Measurements from ENCODE around the gene KCTD5. TPM values are rescaled to one million over a fixed set of nuclear protein-coding genes. Genes with fewer than 3 reads are reported as not detected.
A peak's percentile ranks its signal among the peaks of the same experiment; 100 is the strongest.
"Not testable (repeated sequence)": the region's sequence is repeated elsewhere in the genome, so short reads cannot be mapped to it uniquely, and the experiment has no call there.

KCTD5 gene
- total RNA-seq, 6 experiments from 2014 or later, result 27.1 to 30.9 (median 28.8) TPM

GRCh38 chr16:2673066-2673999, 9.0 kb upstream of the KCTD5 start:
- peak overlapping the region; percentile 65 for H3K27ac Mint-ChIP-seq

DNA sequence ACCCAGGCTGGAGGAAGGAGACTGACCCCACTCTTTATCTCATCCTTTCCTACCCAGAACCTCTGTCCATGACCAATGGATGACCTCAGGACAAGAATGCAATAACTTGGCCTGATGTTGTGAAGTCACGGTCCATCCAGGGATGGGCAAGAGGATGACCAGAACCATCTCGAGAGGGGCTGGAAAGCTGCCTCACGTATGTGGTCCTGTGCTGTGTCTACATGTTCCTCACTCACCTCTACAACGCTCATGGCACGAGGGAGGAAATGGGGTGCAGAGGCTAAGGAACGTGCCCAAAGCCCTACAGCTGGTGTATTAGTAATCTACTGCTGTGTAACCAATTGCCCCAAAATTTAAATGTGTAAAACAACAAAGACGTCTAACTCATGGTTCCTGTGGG, 7.3 kb upstream of the KCTD5 start:
- no peaks in the 10 kb centered on the region for H3K36me3 Mint-ChIP-seq (ENCODE audit: low read depth)
- no peak for TF ChIP-seq CTCF (IDR thresholded peaks at IDR 0.05)
- no peaks in the 10 kb centered on the region for H3K27me3 Mint-ChIP-seq (ENCODE audit: insufficient read depth)
- peaks cover 19% of the 10 kb centered on the region for H3K4me1 Mint-ChIP-seq (ENCODE audit: low read depth)
- no peak for DNase-seq
- H3K9me3 Mint-ChIP-seq, result no peaks in the 10 kb centered on the region
- H3K4me3 Mint-ChIP-seq, result no peak overlapping the region
- H3K27ac Mint-ChIP-seq, result peak overlapping the region; percentile 26; the same call in 1 of the 2 replicates

More at GRCh38 chr16:2673066-2673999, 9.0 kb upstream of the KCTD5 start:
- H3K36me3 Mint-ChIP-seq (ENCODE audit: low read depth), result peaks cover 6% of the 10 kb centered on the region
- no peaks in the 10 kb centered on the region for H3K9me3 Mint-ChIP-seq
- peak; percentile 91 for DNase-seq
- H3K4me3 Mint-ChIP-seq, result peak overlapping the region; percentile 84
- no peaks in the 10 kb centered on the region for H3K27me3 Mint-ChIP-seq (ENCODE audit: insufficient read depth)
- H3K4me1 Mint-ChIP-seq (ENCODE audit: low read depth), result peaks cover 26% of the 10 kb centered on the region
- no peak for TF ChIP-seq CTCF (IDR thresholded peaks at IDR 0.05)

- TF ChIP-seq CTCF (IDR thresholded peaks at IDR 0.05), result no peak
- Mint-ChIP-seq H3K36me3 (ENCODE audit: low read depth) (no peaks in the 10 kb centered on the region), H3K27me3 (ENCODE audit: insufficient read depth) (no peaks in the 10 kb centered on the region), H3K9me3 (no peaks in the 10 kb centered on the region), H3K4me1 (ENCODE audit: low read depth) (peaks cover 12% of the 10 kb centered on the region), H3K4me3 (no peak overlapping the region), H3K27ac (no peak overlapping the region)
- DNase-seq, result no peak
Observed at GRCh38 chr16:2675714-2676113, 6.6 kb upstream of the KCTD5 start.

DNA sequence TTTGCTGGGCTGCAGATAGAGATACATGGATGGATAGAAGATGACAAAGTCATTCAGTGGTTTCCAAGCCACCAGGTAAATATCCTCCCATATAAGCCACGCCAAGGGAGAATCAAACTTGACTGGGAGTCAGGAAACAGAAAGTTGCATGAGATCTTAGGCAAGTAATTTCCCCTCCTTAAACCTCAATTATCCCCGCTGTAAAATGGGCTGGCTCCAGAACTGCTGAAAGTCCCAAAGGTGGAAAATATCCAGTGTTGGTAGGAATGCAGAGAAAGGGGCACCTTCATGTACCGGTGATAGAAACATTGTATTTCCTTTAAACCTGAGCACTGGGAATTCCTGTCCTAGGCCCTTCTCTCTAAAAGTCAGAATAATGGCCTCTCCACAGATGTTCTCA, 5.4 kb upstream of the KCTD5 start:
- not testable (repeated sequence) for H3K27me3 Mint-ChIP-seq (ENCODE audit: insufficient read depth); H3K4me3 Mint-ChIP-seq; H3K4me1 Mint-ChIP-seq (ENCODE audit: low read depth); H3K27ac Mint-ChIP-seq; H3K36me3 Mint-ChIP-seq (ENCODE audit: low read depth); H3K9me3 Mint-ChIP-seq; DNase-seq

- not testable (repeated sequence) for H3K27me3 Mint-ChIP-seq (ENCODE audit: insufficient read depth); H3K4me3 Mint-ChIP-seq; H3K9me3 Mint-ChIP-seq; DNase-seq; H3K4me1 Mint-ChIP-seq (ENCODE audit: low read depth); H3K36me3 Mint-ChIP-seq (ENCODE audit: low read depth); H3K27ac Mint-ChIP-seq
Observed at GRCh38 chr16:2678206-2678965, 3.9 kb upstream of the KCTD5 start.

DNA sequence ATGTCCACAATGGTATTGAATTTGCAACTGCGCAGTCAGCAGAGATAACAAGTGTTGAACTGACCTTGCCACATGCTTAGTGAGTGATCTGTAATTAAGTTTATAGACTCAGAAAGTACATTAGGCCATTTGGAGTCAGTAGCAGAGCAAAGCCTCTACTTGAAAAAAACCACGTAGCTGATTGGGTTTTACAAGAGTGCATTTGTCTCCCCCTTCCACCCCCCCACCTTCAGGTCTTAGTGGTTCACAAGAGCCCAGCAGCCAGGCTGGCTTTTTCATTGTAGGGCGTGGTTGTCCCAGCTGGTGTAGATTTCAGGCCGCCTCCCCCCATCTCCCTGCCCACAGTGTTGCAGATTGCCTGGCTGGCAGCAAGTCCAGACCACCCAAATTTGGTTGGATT, 2.4 kb upstream of the KCTD5 start:
- not testable (repeated sequence) for H3K9me3 Mint-ChIP-seq; H3K27me3 Mint-ChIP-seq (ENCODE audit: insufficient read depth); DNase-seq; H3K27ac Mint-ChIP-seq; H3K4me1 Mint-ChIP-seq (ENCODE audit: low read depth); H3K4me3 Mint-ChIP-seq; H3K36me3 Mint-ChIP-seq (ENCODE audit: low read depth)

DNA sequence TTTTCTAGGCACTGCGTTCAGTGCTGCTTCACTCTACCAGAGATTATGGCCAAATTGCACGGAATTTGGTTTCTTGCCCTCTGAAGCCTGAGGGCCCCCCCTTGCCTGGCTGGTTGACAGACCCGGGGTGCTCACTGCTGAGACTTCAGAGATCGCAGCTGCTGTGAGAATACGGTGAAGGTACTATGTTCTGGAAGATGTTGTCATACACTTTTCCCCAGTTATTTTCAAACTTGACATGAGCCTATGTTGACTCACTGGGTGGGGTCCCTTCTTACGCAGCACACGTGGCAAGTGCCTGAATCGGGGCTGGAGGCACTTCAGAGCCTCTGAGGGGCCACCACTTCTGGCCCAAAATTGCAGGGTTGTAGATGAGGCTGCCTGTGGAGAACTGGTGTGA, 2.0 kb upstream of the KCTD5 start:
- not testable (repeated sequence) for H3K4me1 Mint-ChIP-seq (ENCODE audit: low read depth); H3K27me3 Mint-ChIP-seq (ENCODE audit: insufficient read depth); H3K36me3 Mint-ChIP-seq (ENCODE audit: low read depth); H3K4me3 Mint-ChIP-seq; H3K27ac Mint-ChIP-seq; H3K9me3 Mint-ChIP-seq; DNase-seq

- H3K36me3 Mint-ChIP-seq (ENCODE audit: low read depth); H3K4me1 Mint-ChIP-seq (ENCODE audit: low read depth); H3K9me3 Mint-ChIP-seq; H3K27me3 Mint-ChIP-seq (ENCODE audit: insufficient read depth): not testable (repeated sequence)
- peak overlapping the region; percentile 100 for H3K4me3 Mint-ChIP-seq
- DNase-seq, result peak; percentile 12
- peak overlapping the region; percentile 92 for H3K27ac Mint-ChIP-seq
Observed at GRCh38 chr16:2683041-2683440, 718 bp downstream of the KCTD5 start.

DNA sequence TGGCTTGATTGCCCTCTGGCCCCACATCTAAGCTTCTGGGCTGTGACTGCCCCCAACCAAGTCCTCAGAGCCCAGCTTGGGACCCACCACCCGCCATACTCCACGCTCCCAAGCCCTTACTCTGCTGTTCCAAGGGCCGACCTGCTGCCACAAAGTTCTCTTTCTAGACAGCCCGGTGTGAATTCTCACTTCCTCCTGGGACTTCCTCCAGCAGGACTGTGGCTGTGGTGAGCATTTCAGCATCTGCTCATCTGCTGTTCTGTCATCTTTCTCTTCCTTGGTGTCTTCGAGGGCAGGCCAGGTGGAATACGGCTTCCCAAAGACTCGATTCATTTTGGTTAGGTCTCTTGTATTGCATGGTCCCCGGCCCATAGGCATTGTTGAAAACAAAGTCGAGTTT, 3.8 kb downstream of the KCTD5 start:
- not testable (repeated sequence) for H3K4me3 Mint-ChIP-seq; DNase-seq; H3K27ac Mint-ChIP-seq; H3K27me3 Mint-ChIP-seq (ENCODE audit: insufficient read depth); H3K4me1 Mint-ChIP-seq (ENCODE audit: low read depth); H3K36me3 Mint-ChIP-seq (ENCODE audit: low read depth); H3K9me3 Mint-ChIP-seq
